Breast epithelium (tissue), 4 donors: ENCODE measurements around the gene SIX5. TPM values are rescaled to one million over a fixed set of nuclear protein-coding genes. Genes with fewer than 3 reads are reported as not detected.

ENCODE experiments used
- DNase-seq, 2 donors: peaks; one replicate each; pipeline ENCODE4 v3.0.0-alpha.2; 2019; ENCODE audit warnings: low spot score in 2 of 2
- H3K27ac ChIP-seq, 2 donors: fragments of 200-600 bp; sonication (generic) in 1 of 2; one replicate each; pipeline ENCODE4 v1.5.1; 2016 to 2019; ENCODE audit warnings: mild to moderate bottlenecking in 1 of 2
- H3K27me3 ChIP-seq, 2 donors: fragments of 200-600 bp; sonication (generic) in 1 of 2; one replicate each; pipeline versions ENCODE4 v1.5.1 to v1.6.0; 2017 to 2019; ENCODE audit warnings: control low read depth in 1 of 2, mild to moderate bottlenecking in 1 of 2
- H3K36me3 ChIP-seq: fragments of 200-600 bp; one replicate; pipeline ENCODE4 v1.5.1; 2019
- H3K4me1 ChIP-seq, 2 donors: fragments of 200-600 bp; sonication (generic); one replicate each; pipeline ENCODE4 v1.5.1; 2016 to 2019; ENCODE audit warnings: control low read depth in 1 of 2
- H3K4me3 ChIP-seq, 3 donors: fragments of 200-600 bp; sonication (generic); 1 replicate in 2 of 3; 2 replicates in 1 of 3; pipeline ENCODE4 v1.5.1; 2016 to 2019; ENCODE audit warnings: mild to moderate bottlenecking in 3 of 3, moderate library complexity in 2 of 3
- H3K9me3 ChIP-seq, 2 donors: fragments of 200-600 bp; sonication (generic) in 1 of 2; one replicate each; pipeline ENCODE4 v1.5.1; 2016 to 2019; ENCODE audit warnings: control low read depth in 1 of 2
- POLR2A ChIP-seq: fragments of 450-650 bp; IDR thresholded peaks from one replicate; pipeline ENCODE4 v1.6.1; 2016; ENCODE audit warnings: antibody characterized with exemption, mild to moderate bottlenecking, moderate library complexity
- POLR2AphosphoS5 ChIP-seq, 3 donors: sonication (generic); formaldehyde crosslinking; IDR thresholded peaks; one replicate each; pipeline ENCODE4 v1.6.1; 2017; ENCODE audit warnings: antibody characterized with exemption in 3 of 3
- intact Hi-C: fragments of 100-400 bp; cut with DNase I; formaldehyde crosslinking; loops from one replicate; pipeline ENCODE4 v1.15.1; 2023; ENCODE audit warnings: low total_unique reads
- total RNA-seq, 3 donors: library from RNA; depleted of rRNA; stranded (reverse); fragments of >200 nt; gene quantifications; one replicate each; pipeline ENCODE4 v1.1.0, GENCODE V29; 2016
- TF ChIP-seq, protein P1 (sequence below), 3 donors: fragments of 450-650 bp; IDR thresholded peaks; one replicate each; pipeline ENCODE4 v1.5.1; 2016 to 2017; ENCODE audit warnings: antibody characterized with exemption in 3 of 3, mild to moderate bottlenecking in 3 of 3, moderate library complexity in 3 of 3

Gene SIX5
- total RNA-seq, 3 donors from 2014 or later = 8.6 to 11.8 (median 11.8) TPM

GRCh38 chr19:45747513-45747912 is 21.5 kb downstream of the SIX5 start:
- Histone ChIP-seq H3K4me1 (no peaks in the 10 kb centered on the region), H3K4me3 (no peak overlapping the region), H3K27ac (no peak overlapping the region), H3K27me3 (no peaks in the 10 kb centered on the region), H3K9me3 (no peaks in the 10 kb centered on the region), H3K36me3 (no peaks in the 10 kb centered on the region)
- intact Hi-C loops = no loop called here
- TF ChIP-seq POLR2AphosphoS5 (IDR thresholded peaks at IDR 0.05) (no peak), POLR2A (no peak)
- TF ChIP-seq, protein P1, sequence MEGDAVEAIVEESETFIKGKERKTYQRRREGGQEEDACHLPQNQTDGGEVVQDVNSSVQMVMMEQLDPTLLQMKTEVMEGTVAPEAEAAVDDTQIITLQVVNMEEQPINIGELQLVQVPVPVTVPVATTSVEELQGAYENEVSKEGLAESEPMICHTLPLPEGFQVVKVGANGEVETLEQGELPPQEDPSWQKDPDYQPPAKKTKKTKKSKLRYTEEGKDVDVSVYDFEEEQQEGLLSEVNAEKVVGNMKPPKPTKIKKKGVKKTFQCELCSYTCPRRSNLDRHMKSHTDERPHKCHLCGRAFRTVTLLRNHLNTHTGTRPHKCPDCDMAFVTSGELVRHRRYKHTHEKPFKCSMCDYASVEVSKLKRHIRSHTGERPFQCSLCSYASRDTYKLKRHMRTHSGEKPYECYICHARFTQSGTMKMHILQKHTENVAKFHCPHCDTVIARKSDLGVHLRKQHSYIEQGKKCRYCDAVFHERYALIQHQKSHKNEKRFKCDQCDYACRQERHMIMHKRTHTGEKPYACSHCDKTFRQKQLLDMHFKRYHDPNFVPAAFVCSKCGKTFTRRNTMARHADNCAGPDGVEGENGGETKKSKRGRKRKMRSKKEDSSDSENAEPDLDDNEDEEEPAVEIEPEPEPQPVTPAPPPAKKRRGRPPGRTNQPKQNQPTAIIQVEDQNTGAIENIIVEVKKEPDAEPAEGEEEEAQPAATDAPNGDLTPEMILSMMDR (IDR thresholded peaks at IDR 0.05) = no peak
- DNase-seq = no peak

DNA sequence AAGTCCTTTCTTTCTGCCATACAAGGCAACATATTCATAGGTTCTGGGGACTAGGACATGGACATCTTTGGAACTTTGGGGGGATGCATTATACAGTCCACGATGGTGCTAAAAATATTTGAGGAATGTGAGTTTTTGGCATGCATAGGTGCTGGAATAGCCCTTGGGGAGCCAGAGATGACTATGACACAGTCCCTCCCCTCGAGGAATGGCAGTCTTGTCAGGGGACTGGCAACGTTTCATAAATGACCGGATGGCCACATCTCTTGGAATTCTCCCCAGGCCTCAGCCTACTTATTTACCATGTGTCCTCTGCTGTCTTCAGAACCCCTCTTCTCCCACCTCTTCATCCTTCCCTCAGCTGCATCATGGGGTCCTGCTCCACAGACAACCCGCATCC is 22.2 kb downstream of the SIX5 start:
- H3K27me3 ChIP-seq = no peaks in the 10 kb centered on the region
- TF ChIP-seq, protein P1 (IDR thresholded peaks at IDR 0.05) = no peak
- TF ChIP-seq POLR2A (no peak), POLR2AphosphoS5 (IDR thresholded peaks at IDR 0.05) (no peak)
- H3K4me3 ChIP-seq = no peak overlapping the region
- H3K36me3 ChIP-seq = no peaks in the 10 kb centered on the region
- DNase-seq = no peak
- intact Hi-C loops = no loop called here
- H3K4me1 ChIP-seq = no peaks in the 10 kb centered on the region
- no peak overlapping the region for H3K27ac ChIP-seq
- no peaks in the 10 kb centered on the region for H3K9me3 ChIP-seq

DNA sequence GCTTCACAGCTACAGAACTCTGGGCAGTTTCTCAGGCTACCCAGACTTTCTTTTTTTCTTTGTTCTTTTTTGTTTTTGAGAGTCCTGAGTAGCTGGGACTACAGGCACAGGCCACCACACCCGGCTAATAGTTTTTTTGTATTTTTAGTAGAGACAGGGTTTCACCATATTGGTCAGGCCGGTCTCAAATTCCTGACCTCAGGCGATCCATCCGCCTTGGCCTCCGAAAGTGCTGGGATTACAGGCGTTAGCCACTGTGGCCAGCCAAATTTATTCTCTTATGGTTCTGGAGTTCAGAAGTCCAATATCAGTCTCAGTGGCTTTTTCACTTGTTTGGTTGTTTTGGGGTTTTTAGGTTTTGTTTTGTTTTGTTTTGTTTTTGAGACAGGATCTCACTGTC is 23.4 kb downstream of the SIX5 start:
- Histone ChIP-seq H3K36me3 (no peaks in the 10 kb centered on the region), H3K27me3 (no peaks in the 10 kb centered on the region), H3K4me3 (no peak overlapping the region), H3K9me3 (no peaks in the 10 kb centered on the region), H3K4me1 (no peaks in the 10 kb centered on the region), H3K27ac (no peak overlapping the region)
- TF ChIP-seq POLR2AphosphoS5 (IDR thresholded peaks at IDR 0.05) (no peak), POLR2A (no peak)
- TF ChIP-seq, protein P1 (IDR thresholded peaks at IDR 0.05) = no peak
- DNase-seq = no peak
- intact Hi-C loops = no loop called here

GRCh38 chr19:45742969-45743368 is 26.1 kb downstream of the SIX5 start:
- no peak for DNase-seq
- H3K27me3 ChIP-seq = no peaks in the 10 kb centered on the region
- H3K4me3 ChIP-seq = no peak overlapping the region
- no peaks in the 10 kb centered on the region for H3K36me3 ChIP-seq
- H3K4me1 ChIP-seq = no peaks in the 10 kb centered on the region
- TF ChIP-seq POLR2A (no peak), POLR2AphosphoS5 (IDR thresholded peaks at IDR 0.05) (no peak)
- TF ChIP-seq, protein P1 (IDR thresholded peaks at IDR 0.05) = no peak
- H3K27ac ChIP-seq = no peak overlapping the region
- intact Hi-C loops = no loop called here
- no peaks in the 10 kb centered on the region for H3K9me3 ChIP-seq

GRCh38 chr19:45739498-45740439 is 29.3 kb downstream of the SIX5 start:
- intact Hi-C loops = no loop called here

More at GRCh38 chr19:45739498-45740439, 29.3 kb downstream of the SIX5 start:
- no peaks in the 10 kb centered on the region for H3K27me3 ChIP-seq
- no peak overlapping the region for H3K27ac ChIP-seq
- no peaks in the 10 kb centered on the region for H3K9me3 ChIP-seq
- H3K4me3 ChIP-seq = no peak overlapping the region
- H3K36me3 ChIP-seq = no peaks in the 10 kb centered on the region
- DNase-seq = no peak
- H3K4me1 ChIP-seq = no peaks in the 10 kb centered on the region
- TF ChIP-seq, protein P1 (IDR thresholded peaks at IDR 0.05) = no peak
- TF ChIP-seq POLR2A (no peak), POLR2AphosphoS5 (IDR thresholded peaks at IDR 0.05) (no peak)
